ENCODE results near the gene SEC14L6. TPM values are rescaled to one million over a fixed set of nuclear protein-coding genes. Genes with fewer than 3 reads are reported as not detected.
A peak's percentile ranks its signal among the peaks of the same experiment; 100 is the strongest.

SEC14L6 gene
- total RNA-seq, 4 donors from 2014 or later, result not detected

DNA sequence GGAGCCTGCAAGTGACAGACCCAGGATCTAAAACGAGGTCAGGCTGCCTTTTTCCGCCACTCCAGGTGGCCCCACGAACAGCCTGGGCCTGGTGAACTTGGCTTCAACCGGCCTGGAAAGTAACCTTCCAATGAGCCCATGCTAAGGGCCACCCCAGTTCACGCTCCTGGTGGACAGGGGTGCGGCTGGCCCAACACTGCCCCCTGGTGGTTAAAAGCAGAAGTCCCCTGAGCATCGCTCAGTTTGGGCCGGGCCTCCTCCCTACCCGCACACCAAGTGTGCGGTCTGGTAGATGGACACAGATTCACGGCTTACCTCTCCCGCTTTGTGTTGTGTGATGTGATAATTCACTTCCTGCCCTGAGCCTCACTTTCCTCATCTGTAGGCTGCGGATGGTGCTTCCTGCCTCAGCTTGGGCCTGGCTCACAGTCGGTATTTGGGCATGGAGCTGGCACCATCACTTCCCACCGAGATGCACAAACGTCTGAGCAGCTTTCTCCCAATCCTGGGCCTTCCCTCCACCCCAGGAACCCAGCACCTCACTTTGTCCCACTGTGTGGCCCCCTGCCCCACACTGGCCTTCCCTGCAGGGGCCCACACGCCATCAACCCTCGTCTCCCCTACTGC lies 61.1 kb downstream of the SEC14L6 start:
- H3K36me3 ChIP-seq, result no peaks in the 10 kb centered on the region
- peak; percentile 58 to 73 for ATAC-seq
- in situ Hi-C loops (cut with MboI; ENCODE audit: low sequenced_read_pairs in 4 of 4), result loop anchor here in 1 of 4 donors (10.0 kb wide), 1 partner anchor 91 kb away; the partner anchor contains the start of gene SEC14L2
- no peak overlapping the region for H3K27ac ChIP-seq
- peaks cover 0 to 2% (median 0%) of the 10 kb centered on the region in 3 donors for H3K27me3 ChIP-seq
- H3K4me3 ChIP-seq, result no peak overlapping the region
- peak; percentile 9 to 44 for DNase-seq
- TF ChIP-seq POLR2A (IDR thresholded peaks at IDR 0.05), result no peak
- TF ChIP-seq, protein P1, sequence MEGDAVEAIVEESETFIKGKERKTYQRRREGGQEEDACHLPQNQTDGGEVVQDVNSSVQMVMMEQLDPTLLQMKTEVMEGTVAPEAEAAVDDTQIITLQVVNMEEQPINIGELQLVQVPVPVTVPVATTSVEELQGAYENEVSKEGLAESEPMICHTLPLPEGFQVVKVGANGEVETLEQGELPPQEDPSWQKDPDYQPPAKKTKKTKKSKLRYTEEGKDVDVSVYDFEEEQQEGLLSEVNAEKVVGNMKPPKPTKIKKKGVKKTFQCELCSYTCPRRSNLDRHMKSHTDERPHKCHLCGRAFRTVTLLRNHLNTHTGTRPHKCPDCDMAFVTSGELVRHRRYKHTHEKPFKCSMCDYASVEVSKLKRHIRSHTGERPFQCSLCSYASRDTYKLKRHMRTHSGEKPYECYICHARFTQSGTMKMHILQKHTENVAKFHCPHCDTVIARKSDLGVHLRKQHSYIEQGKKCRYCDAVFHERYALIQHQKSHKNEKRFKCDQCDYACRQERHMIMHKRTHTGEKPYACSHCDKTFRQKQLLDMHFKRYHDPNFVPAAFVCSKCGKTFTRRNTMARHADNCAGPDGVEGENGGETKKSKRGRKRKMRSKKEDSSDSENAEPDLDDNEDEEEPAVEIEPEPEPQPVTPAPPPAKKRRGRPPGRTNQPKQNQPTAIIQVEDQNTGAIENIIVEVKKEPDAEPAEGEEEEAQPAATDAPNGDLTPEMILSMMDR (IDR thresholded peaks at IDR 0.05 in 4 of 5, conservative IDR thresholded peaks at IDR 0.05 in 1 of 5), result peak; percentile 63 to 97 (median 89)
- intact Hi-C loops (cut with DNase I; ENCODE audit: low total_unique reads), result loop anchor here (1.0 to 10.0 kb wide), 2 partner anchors 94 to 201 kb away; partner anchors contain the start of gene CASTOR1
- no peaks in the 10 kb centered on the region for H3K4me1 ChIP-seq
- H3K9me3 ChIP-seq, result no peaks in the 10 kb centered on the region

DNA sequence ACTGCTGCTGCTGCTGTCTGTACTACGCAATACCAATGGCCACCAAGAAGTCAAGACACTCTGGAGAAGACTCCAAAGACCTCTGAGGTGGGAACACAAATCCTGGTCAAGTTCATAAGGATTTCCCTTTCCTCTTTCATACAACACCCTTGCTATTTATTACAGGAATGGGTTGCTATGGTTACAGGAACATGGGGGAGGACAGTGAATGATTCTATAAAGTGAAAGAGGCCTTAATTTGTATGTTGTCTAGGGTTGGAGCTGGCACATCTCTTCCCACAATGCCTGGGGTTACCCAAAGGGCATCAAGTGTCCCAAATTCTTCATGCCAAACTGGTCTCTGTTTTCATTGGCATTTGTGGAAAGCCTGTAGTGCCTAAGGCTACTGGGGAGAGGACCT lies 63.4 kb downstream of the SEC14L6 start:
- ATAC-seq (no peak), DNase-seq (no peak)
- no peaks in the 10 kb centered on the region for H3K9me3 ChIP-seq
- TF ChIP-seq, protein P1 (IDR thresholded peaks at IDR 0.05 in 4 of 5, conservative IDR thresholded peaks at IDR 0.05 in 1 of 5), result no peak
- no peak for TF ChIP-seq POLR2A (IDR thresholded peaks at IDR 0.05)
- intact Hi-C loops (cut with DNase I; ENCODE audit: low total_unique reads), result loop anchor here (5.0 to 10.0 kb wide), 2 partner anchors 36 to 198 kb away; partner anchors contain the start of gene CASTOR1
- no peak overlapping the region for H3K4me3 ChIP-seq
- H3K4me1 ChIP-seq, result no peaks in the 10 kb centered on the region
- H3K27me3 ChIP-seq, result no peaks in the 10 kb centered on the region
- no peak overlapping the region for H3K27ac ChIP-seq
- in situ Hi-C loops (cut with MboI; ENCODE audit: low sequenced_read_pairs in 4 of 4), result loop anchor here in 3 of 4 donors (5.0 to 10.0 kb wide), 2 partner anchors 88 to 91 kb away; partner anchors contain the start of gene SEC14L2 (in 1 of the 3)
- H3K36me3 ChIP-seq, result no peaks in the 10 kb centered on the region

DNA sequence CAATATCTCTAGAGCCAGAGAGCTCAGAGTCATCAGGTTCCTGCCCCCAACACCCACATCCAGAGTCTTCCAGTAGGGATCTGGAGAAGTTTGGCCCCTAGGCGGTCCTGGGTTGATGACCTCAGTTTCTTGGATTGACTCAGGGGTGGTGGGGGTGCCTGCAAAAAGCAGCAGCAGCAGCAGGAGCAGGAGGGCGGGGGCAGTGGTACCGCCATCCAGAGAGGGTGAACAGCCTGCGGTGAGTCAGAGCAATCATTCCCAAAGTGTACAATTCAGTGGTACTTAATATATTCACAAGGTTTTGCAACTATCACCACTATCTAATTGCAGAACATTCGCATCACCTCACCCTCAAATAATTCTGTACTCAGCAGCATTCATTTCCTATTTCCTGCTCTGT lies 64.8 kb downstream of the SEC14L6 start:
- H3K4me3 ChIP-seq, result no peak overlapping the region
- H3K36me3 ChIP-seq, result no peaks in the 10 kb centered on the region
- no peak overlapping the region for H3K27ac ChIP-seq
- no peak for DNase-seq
- in situ Hi-C loops (cut with MboI; ENCODE audit: low sequenced_read_pairs in 4 of 4) (loop anchor here in 3 of 4 donors (5.0 to 10.0 kb wide), 2 partner anchors 87 to 89 kb away; partner anchors contain the start of gene SEC14L2 (in 1 of the 3)), intact Hi-C loops (cut with DNase I; ENCODE audit: low total_unique reads) (loop anchor here (5.0 to 10.0 kb wide), 2 partner anchors 34 to 197 kb away; partner anchors contain the start of gene CASTOR1)
- TF ChIP-seq, protein P1 (IDR thresholded peaks at IDR 0.05 in 4 of 5, conservative IDR thresholded peaks at IDR 0.05 in 1 of 5), result no peak
- TF ChIP-seq POLR2A (IDR thresholded peaks at IDR 0.05), result no peak
- H3K4me1 ChIP-seq, result no peaks in the 10 kb centered on the region
- no peak for ATAC-seq
- no peaks in the 10 kb centered on the region for H3K27me3 ChIP-seq
- no peaks in the 10 kb centered on the region for H3K9me3 ChIP-seq

DNA sequence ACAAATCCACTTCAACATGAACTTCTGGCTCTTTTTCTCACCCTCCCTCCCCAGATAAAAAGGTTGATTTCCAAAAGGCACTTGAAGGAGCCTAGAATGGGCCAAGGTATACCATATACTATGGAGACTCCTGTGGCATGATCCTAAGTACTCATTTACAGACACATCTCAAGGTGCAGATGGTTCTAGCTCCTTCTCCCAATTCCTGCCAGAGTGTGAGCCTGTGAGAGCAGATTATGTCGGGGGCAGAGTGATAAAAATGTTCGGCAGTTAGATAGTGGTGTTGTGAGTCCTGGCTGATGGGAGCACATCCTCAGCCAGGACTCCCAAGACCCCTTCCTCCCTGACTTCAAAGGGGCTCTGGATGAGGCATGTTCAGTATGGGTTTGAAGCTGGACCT lies 66.6 kb downstream of the SEC14L6 start:
- H3K27ac ChIP-seq, result no peak overlapping the region
- no peak for TF ChIP-seq POLR2A (IDR thresholded peaks at IDR 0.05)
- TF ChIP-seq, protein P1 (IDR thresholded peaks at IDR 0.05 in 4 of 5, conservative IDR thresholded peaks at IDR 0.05 in 1 of 5), result no peak
- H3K4me3 ChIP-seq, result no peak overlapping the region
- intact Hi-C loops (cut with DNase I; ENCODE audit: low total_unique reads), result loop anchor here (5.0 to 10.0 kb wide), 2 partner anchors 33 to 195 kb away; partner anchors contain the start of gene CASTOR1
- no peaks in the 10 kb centered on the region for H3K9me3 ChIP-seq
- H3K36me3 ChIP-seq, result no peaks in the 10 kb centered on the region
- in situ Hi-C loops (cut with MboI; ENCODE audit: low sequenced_read_pairs in 4 of 4), result loop anchor here in 3 of 4 donors (5.0 to 10.0 kb wide), 2 partner anchors 85 to 88 kb away; partner anchors contain the start of gene SEC14L2 (in 1 of the 3)
- no peaks in the 10 kb centered on the region for H3K27me3 ChIP-seq
- H3K4me1 ChIP-seq, result no peaks in the 10 kb centered on the region
- no peak for DNase-seq
- ATAC-seq, result no peak
